T-helper 9 cell (primary cell): ENCODE results near the gene RAD51B.
"Not testable (repeated sequence)": the region's sequence is repeated elsewhere in the genome, so short reads cannot be mapped to it uniquely, and the experiment has no call there.

ENCODE experiments used
- DNase-seq: peaks from one replicate; pipeline ENCODE4 v3.0.0-alpha.2; 2020

The RAD51B gene

DNA sequence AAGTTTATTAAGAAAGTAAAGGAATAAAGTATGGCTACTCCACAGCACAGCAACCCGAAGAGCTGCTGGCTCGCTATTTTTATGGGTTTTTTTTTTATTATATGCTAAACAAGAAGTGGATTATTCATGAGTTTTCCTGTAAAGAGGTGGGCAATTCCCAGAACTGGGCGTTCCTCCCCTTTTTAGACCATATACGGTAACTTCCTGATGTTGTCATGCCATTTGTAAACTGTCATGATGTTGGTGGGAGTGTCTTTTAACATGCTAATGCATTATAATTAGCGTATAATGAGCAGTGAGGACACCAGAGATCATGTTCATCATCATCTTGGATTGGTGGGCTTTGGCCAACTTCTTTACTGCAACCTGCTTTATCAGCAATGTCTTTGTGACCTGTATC lies 600.8 kb downstream of the RAD51B start:
- no peak for DNase-seq

DNA sequence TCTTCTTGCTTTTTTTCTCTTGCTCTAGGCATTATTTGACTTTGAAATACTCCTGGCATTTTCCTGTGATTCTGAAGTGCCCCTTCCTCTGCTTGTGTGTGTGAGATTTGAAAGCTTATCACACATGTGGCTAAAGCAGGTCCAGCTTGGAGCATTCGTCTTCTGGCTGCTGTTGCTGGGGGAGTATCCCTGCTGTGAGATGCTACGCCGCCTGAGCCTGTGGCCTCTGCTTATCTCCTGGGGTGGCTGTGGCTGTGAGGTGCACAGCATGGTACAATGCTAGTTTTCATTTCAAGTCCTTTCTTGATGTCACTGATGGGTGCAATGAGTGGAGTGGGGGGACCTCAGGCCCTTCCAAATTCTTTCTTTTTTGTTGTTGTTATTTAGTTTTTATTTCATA lies 601.5 kb downstream of the RAD51B start:
- no peak for DNase-seq

- DNase-seq: no peak
These were observed 604.1 kb downstream of the RAD51B start for GRCh38 chr14:68423686-68424085.

DNA sequence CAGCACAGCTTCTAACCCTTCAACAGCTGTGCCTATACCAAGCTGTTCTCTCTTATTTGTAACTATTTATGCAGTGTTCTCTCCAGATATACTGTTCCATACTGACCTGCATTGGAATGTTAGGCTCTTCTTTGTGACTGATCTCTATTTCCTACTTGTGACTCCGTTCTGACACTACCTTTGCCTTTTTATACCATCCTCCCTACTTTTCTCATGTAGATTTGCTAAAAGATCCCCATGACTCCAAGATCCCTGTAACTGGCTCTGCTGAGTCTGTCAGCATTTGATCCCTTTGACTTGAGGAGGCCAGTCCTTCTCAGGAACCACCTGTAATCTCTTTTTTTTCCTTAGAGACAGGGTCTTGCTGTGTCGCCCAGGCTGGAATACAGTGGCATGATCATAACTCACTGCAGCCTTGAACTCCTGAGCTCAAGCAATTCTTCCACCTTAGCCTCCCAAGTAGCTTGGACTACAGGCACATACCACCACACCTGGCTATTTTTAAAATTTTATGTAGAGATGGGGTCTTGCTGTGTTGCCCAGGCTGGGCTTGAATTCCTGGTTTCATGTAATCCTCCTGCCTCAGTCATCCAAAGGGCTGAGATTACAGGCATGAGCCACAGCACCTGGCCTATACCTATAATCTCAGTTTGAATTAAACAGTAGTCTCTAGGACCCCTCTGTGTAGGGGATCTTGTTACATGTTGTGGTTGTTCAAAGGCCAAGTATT lies 605.0 kb downstream of the RAD51B start:
- no peak for DNase-seq

DNA sequence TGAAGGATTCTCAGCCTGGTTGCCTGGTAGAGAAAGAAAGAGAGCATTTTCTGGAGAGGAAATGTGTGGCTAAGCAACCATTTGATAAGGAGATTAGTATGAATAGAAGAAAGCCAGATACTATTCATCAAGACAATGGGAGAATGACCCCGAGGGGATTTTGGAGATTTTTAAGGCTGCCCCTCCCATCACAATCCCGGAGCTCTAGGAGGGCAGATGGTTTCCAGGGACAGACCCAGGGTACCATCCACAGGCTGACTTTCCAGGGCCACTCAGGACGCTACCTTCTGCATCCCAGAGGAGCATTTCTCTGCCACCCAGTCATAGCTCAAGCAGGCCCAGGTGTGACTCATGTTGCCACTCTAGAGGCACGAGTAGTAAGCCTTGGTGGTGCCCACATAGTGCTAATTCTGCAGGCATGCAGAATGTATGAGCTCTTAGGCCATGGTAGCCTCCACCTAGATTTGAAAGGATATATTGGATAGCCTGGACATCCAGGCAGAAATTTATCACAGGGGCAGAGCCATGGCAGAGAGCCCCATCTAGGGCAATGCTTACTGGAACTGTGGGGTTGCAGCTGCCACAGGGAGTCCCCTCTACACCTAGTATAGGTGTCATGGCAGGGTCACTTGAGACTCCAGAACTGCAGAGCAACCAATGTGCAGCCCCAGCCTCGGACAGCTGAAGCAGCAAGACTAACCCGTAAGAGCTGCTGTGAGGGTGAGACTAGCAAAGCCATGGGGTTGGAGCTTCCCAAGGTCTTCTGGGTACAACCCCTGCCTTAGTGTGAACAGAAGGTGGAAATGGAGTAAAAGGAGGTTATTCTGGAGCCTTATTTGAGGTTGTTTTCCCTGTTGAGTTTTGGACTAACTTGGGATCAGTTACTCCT lies 607.3 kb downstream of the RAD51B start:
- DNase-seq: no peak

GRCh38 chr14:68427550-68427890 lies 607.9 kb downstream of the RAD51B start:
- no peak for DNase-seq

GRCh38 chr14:68428900-68429299 lies 609.3 kb downstream of the RAD51B start:
- DNase-seq: not testable (repeated sequence)

DNA sequence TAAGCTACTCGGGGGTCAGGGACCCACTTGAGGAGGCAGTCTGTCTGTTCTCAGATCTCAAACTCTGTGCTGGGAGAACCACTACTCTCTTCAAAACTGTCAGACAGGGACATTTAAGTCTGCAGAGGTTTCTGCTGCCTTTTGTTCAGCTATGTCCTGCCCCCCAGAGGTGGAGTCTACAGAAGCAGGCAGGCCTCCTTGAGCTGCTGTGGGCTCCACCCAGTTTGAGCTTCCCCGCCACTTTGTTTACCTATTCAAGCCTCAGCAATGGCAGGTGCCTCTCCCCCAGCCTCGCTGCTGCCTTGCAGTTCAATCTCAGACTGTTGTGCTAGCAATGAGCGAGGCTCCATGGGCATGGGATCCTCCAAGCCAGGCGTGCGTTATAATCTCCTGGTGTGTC lies 614.6 kb downstream of the RAD51B start:
- DNase-seq: not testable (repeated sequence)

DNA sequence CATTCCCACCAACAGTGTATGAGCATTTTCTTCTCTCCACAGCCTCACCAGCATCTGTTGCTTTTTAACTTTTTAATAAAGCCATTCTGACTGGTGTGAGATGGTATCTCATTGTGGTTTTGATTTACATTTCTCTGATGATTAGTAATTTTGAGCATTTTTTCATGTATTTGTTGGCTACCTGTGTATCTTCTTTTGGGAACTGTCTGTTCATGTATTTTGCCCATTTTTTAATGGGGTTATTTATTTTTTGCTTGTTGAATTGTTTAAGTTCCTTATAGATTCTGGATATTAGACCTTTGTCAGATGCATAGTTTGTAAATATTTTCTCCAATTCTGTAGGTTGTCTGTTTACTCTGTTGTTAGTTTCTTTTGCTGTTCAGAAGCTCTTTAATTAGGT lies 616.1 kb downstream of the RAD51B start:
- not testable (repeated sequence) for DNase-seq

GRCh38 chr14:68439676-68440075 lies 620.1 kb downstream of the RAD51B start:
- no peak for DNase-seq

- DNase-seq: no peak
These were observed 621.2 kb downstream of the RAD51B start for GRCh38 chr14:68440820-68441219.

DNA sequence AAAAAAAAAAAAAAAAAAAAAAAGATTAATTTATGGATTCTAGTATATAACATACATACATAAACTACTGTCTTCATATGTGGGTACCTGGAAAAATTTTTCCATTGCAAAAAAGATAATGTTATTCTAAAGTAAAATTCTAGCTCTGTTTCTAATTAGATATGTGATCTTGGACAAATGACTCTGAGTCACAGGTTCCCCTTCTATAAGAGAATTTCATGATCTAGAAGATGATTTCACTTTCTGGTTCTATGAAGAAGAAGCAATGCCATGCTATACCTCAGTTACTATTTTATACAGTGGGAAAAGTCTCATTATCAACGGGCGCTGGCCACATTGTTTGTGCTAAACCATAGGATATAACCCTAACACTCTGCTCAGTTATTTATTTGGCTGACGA lies 622.0 kb downstream of the RAD51B start:
- DNase-seq: no peak

- no peak for DNase-seq
These were observed 623.5 kb downstream of the RAD51B start for GRCh38 chr14:68442828-68443629.

GRCh38 chr14:68444449-68445168 lies 625.0 kb downstream of the RAD51B start:
- no peak for DNase-seq

DNA sequence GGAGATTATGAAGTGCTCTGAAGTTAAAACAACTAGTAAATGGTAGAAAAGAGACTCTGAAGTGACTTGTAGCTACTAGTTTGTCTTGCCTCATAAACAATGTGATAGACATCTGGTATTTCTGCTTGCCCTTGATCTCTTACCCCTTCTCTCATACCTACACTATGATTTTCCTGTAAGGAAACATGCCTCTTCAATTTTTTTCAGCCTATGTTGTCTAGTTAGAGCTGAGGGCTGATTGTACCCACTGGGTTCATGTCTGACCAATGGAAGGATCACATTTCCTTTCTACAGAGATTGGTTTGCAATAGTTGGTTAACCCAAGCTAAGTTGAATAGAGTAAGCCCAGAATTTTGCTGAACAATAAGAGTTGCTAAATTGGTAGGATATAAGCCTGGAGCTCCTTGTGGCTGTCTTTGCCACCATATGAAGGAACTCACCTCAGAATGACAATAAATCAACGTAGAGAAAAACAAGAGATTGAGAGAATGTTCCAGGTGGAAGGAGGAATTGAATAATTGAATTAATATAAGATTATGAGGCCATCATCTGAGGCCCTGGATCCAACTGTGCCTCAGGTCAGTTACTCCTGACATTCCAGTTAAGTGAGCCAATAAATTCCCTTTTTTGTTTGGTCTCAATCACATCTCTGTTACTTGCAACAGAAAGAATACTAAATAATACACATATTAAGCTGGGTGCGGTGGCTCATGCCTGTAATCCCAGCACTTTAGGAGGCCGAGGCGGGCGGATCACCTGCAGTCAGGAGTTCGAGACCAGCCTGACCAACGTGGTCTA lies 626.9 kb downstream of the RAD51B start:
- no peak for DNase-seq

GRCh38 chr14:68447581-68448251 lies 628.1 kb downstream of the RAD51B start:
- DNase-seq: no peak

DNA sequence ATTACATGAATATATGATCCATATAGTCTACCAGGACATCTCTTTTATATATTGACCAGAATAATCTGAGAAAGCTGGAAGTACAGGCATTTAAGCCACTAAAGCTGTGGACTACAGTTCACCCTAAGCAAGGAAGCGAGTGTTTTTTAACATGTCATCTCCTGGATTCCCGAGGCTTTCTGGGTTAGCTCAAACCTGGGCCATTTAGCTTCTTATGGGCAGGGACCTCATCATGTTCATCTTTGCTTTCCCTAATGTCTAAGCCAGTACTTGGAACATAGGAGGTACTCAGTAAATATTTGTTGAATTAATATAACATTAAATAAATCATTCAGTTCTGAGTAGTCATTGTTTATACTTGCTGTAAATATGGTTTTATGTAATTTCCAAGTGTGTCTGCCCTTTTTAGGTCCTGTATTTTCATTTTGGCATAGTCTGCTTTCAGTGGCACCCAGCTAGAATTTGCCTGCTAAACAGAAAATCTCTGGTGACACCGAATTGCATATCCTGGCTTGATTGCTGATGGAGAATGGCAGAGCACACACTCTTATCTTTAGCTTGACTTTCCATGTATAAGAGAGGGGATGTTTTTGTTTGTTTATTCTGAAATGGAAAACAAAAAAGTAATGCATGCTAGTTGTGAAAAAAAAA lies 628.8 kb downstream of the RAD51B start:
- no peak for DNase-seq

GRCh38 chr14:68449561-68450181 lies 630.1 kb downstream of the RAD51B start:
- DNase-seq: no peak

DNA sequence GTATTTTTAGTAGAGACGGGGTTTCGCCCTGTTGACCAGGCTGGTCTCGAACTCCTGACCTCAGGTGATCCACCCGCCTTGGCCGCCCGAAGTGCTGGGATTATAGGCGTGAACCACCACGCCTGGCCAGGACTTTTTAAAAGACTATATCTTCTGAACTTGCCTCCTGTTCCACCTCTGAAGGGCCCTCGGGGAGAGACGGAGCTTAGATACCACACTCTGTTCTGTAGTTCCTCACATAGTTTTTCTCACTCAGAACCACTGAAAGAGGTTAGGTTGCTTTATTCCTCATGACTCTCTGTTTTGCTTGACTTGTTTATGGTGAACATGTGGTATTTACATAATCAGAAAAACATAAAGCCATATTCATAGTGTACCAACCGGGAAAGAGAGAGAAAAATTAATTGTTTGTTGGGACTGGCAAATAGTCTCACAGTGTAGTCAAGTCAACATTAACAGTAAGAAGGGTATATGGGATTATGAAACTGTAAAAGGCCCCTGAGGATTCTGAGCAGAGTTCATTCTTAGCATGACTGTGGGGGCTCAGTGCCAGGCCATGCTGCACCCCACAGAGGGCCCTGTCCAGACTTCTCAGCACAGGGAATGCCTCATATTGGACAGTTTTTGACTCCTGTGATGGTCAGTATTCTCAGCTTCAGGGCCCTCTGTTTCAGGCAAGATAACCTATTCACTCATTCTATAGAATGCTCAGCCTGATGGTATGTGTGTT lies 631.0 kb downstream of the RAD51B start:
- no peak for DNase-seq
